ENCODE data around the gene SHROOM3.

SHROOM3 gene

DNA sequence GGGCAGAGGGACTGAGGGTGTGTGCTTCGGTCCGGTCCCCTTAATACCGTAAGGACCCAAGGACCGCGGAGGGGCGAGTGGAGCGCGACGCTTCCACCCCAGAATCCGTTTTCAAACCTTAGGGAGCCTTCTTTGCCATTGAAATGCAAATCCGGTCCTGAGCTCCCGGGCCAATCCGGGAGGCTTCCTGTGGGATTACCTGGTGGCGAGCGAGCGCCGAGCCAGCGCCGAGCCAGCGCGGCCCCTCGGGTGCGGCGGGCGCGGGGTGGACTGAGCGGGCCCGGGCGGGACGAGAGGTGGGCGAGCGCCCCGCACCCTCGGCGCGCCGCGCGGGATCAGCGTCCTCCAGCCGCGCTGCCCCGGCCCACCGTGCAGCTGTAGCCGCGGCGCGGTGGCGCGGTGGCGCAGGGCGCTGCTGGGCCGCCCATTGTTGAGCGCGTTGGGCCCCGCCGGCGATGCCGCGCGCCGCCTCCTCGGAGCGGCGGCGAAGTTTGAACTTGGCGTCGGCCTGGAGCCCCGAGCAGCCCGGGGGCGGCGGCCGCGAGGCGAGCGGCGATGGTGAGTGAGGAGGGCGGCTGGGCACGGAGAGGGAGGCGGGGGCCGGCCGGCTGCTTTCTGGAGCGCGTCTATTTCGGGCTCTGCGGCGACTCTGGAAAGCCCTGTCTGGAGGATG is 254.3 kb downstream of the SHROOM3 start:
- peak overlapping the region; percentile 75 for H3K4me3 ChIP-seq (ENCODE audit: low read depth, low read length)
- no peak for TF ChIP-seq CTCF (IDR thresholded peaks at IDR 0.05; ENCODE audit: insufficient read depth, low read depth, low read length, missing control alignments)
- peak; percentile 49 for DNase-seq (ENCODE audit: low read depth)

GRCh38 chr4:76690011-76690905 is 255.2 kb downstream of the SHROOM3 start:
- no peak for TF ChIP-seq CTCF (IDR thresholded peaks at IDR 0.05; ENCODE audit: insufficient read depth, low read depth, low read length, missing control alignments)
- H3K4me3 ChIP-seq (ENCODE audit: low read depth, low read length) = peak overlapping the region; percentile 75
- peak; percentile 23 for DNase-seq (ENCODE audit: low read depth)

GRCh38 chr4:76690906-76691275 is 255.9 kb downstream of the SHROOM3 start:
- DNase-seq (ENCODE audit: low read depth) = no peak
- H3K4me3 ChIP-seq (ENCODE audit: low read depth, low read length) = peak overlapping the region; percentile 75
- no peak for TF ChIP-seq CTCF (IDR thresholded peaks at IDR 0.05; ENCODE audit: insufficient read depth, low read depth, low read length, missing control alignments)

DNA sequence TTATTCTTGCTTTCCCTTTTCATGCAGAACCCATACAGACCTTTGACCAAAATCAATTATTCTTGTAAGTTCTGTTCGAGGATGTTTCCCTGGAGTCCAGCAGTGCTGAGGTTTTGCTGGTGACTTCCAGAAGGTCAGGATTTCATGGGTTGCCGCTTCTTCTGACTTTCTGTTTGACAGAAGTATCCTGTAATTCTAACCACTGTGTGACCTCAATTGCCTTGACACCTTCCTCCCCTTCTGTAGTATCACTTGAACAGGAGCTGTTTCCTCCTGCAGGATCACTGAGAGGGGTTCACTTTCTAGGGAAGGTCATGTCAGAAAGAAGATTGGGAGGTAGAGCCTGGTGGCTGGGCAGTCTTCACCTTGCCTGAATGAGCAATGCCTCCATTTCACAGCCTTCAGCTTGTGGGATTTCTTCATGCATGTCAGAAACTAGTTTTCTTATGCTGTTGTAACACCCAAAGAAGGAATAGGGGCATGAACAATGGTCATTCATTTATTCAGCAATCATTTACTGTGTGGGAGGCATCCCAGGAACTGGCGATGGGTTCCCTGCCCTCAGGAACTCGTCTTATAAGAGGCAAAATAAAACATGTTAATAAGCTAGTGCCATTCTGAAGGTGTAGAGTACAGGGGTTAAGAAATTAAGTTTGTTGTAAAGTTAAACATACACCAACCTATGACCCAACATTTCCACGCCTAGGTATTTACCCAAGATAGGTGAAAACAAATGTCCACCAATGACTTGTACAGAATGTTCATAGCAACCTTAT is 257.0 kb downstream of the SHROOM3 start:
- H3K4me3 ChIP-seq (ENCODE audit: low read depth, low read length) = peak overlapping the region; percentile 75; the same call in 1 of the 2 replicates
- TF ChIP-seq CTCF (IDR thresholded peaks at IDR 0.05; ENCODE audit: insufficient read depth, low read depth, low read length, missing control alignments) = no peak
- peak; percentile 35 for DNase-seq (ENCODE audit: low read depth)

DNA sequence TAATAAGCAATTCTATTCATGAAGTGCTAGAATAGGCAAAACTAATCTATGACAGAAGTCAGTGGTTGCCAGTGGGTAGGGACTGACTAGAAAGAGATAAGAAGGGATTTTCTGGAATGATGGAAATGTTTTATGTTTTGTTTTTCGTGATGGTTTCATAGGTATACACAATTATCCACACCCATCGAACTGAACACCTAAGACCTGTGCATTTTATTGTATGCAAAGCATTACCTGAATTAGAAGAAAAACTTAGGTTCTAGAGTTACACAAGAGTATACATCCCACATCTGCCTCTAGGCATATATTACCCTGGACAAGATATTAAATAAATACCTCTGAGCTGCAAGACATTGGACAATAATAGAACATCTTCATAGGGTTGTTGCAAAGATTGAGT is 257.7 kb downstream of the SHROOM3 start:
- DNase-seq (ENCODE audit: low read depth) = no peak
- TF ChIP-seq CTCF (IDR thresholded peaks at IDR 0.05; ENCODE audit: insufficient read depth, low read depth, low read length, missing control alignments) = no peak
- H3K4me3 ChIP-seq (ENCODE audit: low read depth, low read length) = no peak overlapping the region

- no peak for TF ChIP-seq CTCF (IDR thresholded peaks at IDR 0.05; ENCODE audit: insufficient read depth, low read depth, low read length, missing control alignments)
- DNase-seq (ENCODE audit: low read depth) = no peak
- no peak overlapping the region for H3K4me3 ChIP-seq (ENCODE audit: low read depth, low read length)
Measured at GRCh38 chr4:76694056-76694455, 259.0 kb downstream of the SHROOM3 start.
